NT2/D1 (cell line): ENCODE data around the gene MAN2A2.

ENCODE experiments used
- SUZ12 ChIP-seq: IDR thresholded peaks from 2 replicates; pipeline ENCODE4 v1.6.1; 2011; ENCODE audit not compliant: insufficient read length, insufficient read depth; ENCODE audit errors: extremely low read depth
- YY1 ChIP-seq: IDR thresholded peaks from 2 replicates; pipeline ENCODE4 v1.6.1; 2011; ENCODE audit not compliant: insufficient read length, insufficient read depth
- ZNF274 ChIP-seq: IDR thresholded peaks from 2 replicates; pipeline ENCODE4 v1.6.1; 2011; ENCODE audit warnings: mild to moderate bottlenecking, low read depth, low read length

DNA sequence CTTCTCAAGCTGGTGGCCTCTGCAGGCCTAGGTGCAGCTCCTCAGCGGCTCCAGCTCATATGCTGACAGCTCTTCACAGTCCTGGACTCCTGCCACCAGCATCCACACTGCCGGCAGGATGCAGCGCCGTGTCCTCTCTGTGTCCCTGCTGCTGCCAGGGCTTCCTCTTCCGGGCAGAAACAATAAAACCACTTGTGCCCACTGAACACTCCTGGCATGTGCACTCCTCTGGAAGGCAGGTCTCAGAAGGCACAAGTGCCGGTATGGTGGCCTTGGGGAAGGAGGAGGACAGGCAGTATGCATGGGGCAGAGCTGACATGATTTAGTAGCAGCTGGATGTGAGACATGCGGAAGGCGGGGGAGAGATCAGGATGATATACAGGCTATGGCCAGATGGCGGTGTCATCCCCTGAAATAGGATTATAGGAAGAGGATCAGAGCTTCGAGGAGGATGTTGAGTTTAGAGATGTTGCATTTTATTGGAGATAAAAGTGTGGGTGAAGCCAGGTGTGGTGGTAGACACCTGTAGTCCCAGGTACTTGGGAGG is 7.5 kb upstream of the MAN2A2 start:
- TF ChIP-seq ZNF274, result no peak
- TF ChIP-seq YY1, result no peak
- no peak for TF ChIP-seq SUZ12
